Mesendoderm (in vitro differentiated cells): ENCODE data around the gene FBXO33.

Experiments
- DNase-seq: peaks from one replicate; pipeline ENCODE4 v3.0.0; 2013
- H2AK5ac ChIP-seq: 2 replicates; pipeline ENCODE4 v1.6.1; 2013; ENCODE audit warnings: low read length, inconsistent platforms
- H2BK120ac ChIP-seq: 2 replicates; pipeline ENCODE4 v1.6.1; 2013; ENCODE audit warnings: low read depth, mild to moderate bottlenecking, low read length, moderate library complexity, mixed read lengths
- H2BK15ac ChIP-seq: replicated peaks from 2 replicates; pipeline ENCODE4 v1.6.1; 2013; ENCODE audit warnings: low read depth, mild to moderate bottlenecking, moderate library complexity
- H2BK5ac ChIP-seq: 2 replicates; pipeline ENCODE4 v1.6.1; 2013; ENCODE audit warnings: low read length, inconsistent platforms
- H3K18ac ChIP-seq: 2 replicates; pipeline ENCODE4 v1.6.1; 2013; ENCODE audit warnings: mild to moderate bottlenecking, low read length, mixed read lengths
- H3K23ac ChIP-seq: one replicate; pipeline ENCODE4 v1.6.1; 2013; ENCODE audit warnings: low read length
- H3K27ac ChIP-seq: 2 replicates; pipeline ENCODE4 v1.5.1; 2013; ENCODE audit warnings: low read depth, mild to moderate bottlenecking, inconsistent platforms, low read length, moderate library complexity
- H3K27me3 ChIP-seq: 2 replicates; pipeline ENCODE4 v1.6.1; 2013; ENCODE audit warnings: low read length, control low read depth, mild to moderate bottlenecking, inconsistent platforms; ENCODE audit not compliant: insufficient read depth, poor library complexity
- H3K36me3 ChIP-seq: 2 replicates; pipeline ENCODE4 v1.6.1; 2013; ENCODE audit warnings: low read length, inconsistent platforms; ENCODE audit not compliant: control insufficient read depth, insufficient read depth
- H3K4ac ChIP-seq: one replicate; pipeline ENCODE4 v1.6.1; 2013; ENCODE audit warnings: low read depth, mild to moderate bottlenecking, low read length, moderate library complexity
- H3K4me1 ChIP-seq: 2 replicates; pipeline ENCODE4 v1.6.1; 2013; ENCODE audit warnings: low read depth, low read length, inconsistent platforms; ENCODE audit not compliant: control insufficient read depth
- H3K4me2 ChIP-seq: 2 replicates; pipeline ENCODE4 v1.6.1; 2013; ENCODE audit warnings: low read length
- H3K4me3 ChIP-seq: 2 replicates; pipeline ENCODE4 v1.5.1; 2013; ENCODE audit warnings: mild to moderate bottlenecking, low read length
- H3K56ac ChIP-seq: one replicate; pipeline ENCODE4 v1.6.1; 2013; ENCODE audit warnings: low read length
- H3K79me1 ChIP-seq: 2 replicates; pipeline ENCODE4 v1.6.1; 2013; ENCODE audit warnings: low read length, inconsistent platforms
- H3K79me2 ChIP-seq: 2 replicates; pipeline ENCODE4 v1.6.1; 2013; ENCODE audit warnings: mild to moderate bottlenecking, low read length; ENCODE audit not compliant: control insufficient read depth, insufficient read depth
- H3K9ac ChIP-seq: 2 replicates; pipeline ENCODE4 v1.6.1; 2013; ENCODE audit warnings: low read length, inconsistent platforms
- H4K5ac ChIP-seq: one replicate; pipeline ENCODE4 v1.6.1; 2013; ENCODE audit warnings: low read length
- H4K8ac ChIP-seq: one replicate; pipeline ENCODE4 v1.6.1; 2013; ENCODE audit warnings: low read depth, mild to moderate bottlenecking, control low read depth, low read length, moderate library complexity
- WGBS: extraction: QIAGEN DNeasy Blood & Tissue Kit; methylation state at CpG from one replicate; pipeline ENCODE4 v1.1.7; 2013; ENCODE audit warnings: low lambda C conversion rate, missing lambda C conversion rate; ENCODE audit not compliant: insufficient coverage; ENCODE audit errors: extremely low coverage; 5-methylcytosine and 5-hydroxymethylcytosine counted together

FBXO33 gene

GRCh38 chr14:39428118-39428517 lies 4.1 kb downstream of the FBXO33 start:
- Histone ChIP-seq H3K79me2 (peaks cover 12% of the 10 kb centered on the region), H3K56ac (no peak overlapping the region), H3K4me3 (no peak overlapping the region), H3K18ac (no peak overlapping the region), H3K27me3 (no peaks in the 10 kb centered on the region), H3K9ac (no peak overlapping the region), H2AK5ac (no peak overlapping the region), H4K8ac (no peak overlapping the region), H3K4ac (no peak overlapping the region), H2BK120ac (no peak overlapping the region), H4K5ac (no peak overlapping the region), H3K36me3 (no peaks in the 10 kb centered on the region), H3K79me1 (peaks cover 10% of the 10 kb centered on the region), H2BK15ac (no peak overlapping the region), H3K4me2 (no peak overlapping the region), H3K27ac (no peak overlapping the region), H2BK5ac (no peak overlapping the region), H3K4me1 (peaks cover 2% of the 10 kb centered on the region), H3K23ac (no peak overlapping the region)
- no peak for DNase-seq
- no CpG with 5 or more reads among the region's 8 CpGs for WGBS

- H3K36me3 ChIP-seq = no peaks in the 10 kb centered on the region
- no peak overlapping the region for H3K4ac ChIP-seq
- no peak overlapping the region for H3K27ac ChIP-seq
- H3K4me1 ChIP-seq = peaks cover 2% of the 10 kb centered on the region
- H3K27me3 ChIP-seq = no peaks in the 10 kb centered on the region
- DNase-seq = peak; percentile 50
- no peak overlapping the region for H4K5ac ChIP-seq
- H3K79me1 ChIP-seq = peaks cover 12% of the 10 kb centered on the region
- no peak overlapping the region for H2BK120ac ChIP-seq
- no peak overlapping the region for H2BK15ac ChIP-seq
- H3K18ac ChIP-seq = no peak overlapping the region
- no peak overlapping the region for H3K56ac ChIP-seq
- H4K8ac ChIP-seq = no peak overlapping the region
- no peak overlapping the region for H3K4me3 ChIP-seq
- H3K23ac ChIP-seq = no peak overlapping the region
- no peak overlapping the region for H2AK5ac ChIP-seq
- H2BK5ac ChIP-seq = no peak overlapping the region
- no peak overlapping the region for H3K4me2 ChIP-seq
- WGBS = no CpG with 5 or more reads among the region's 7 CpGs
- peaks cover 12% of the 10 kb centered on the region for H3K79me2 ChIP-seq
- H3K9ac ChIP-seq = no peak overlapping the region
Observed at GRCh38 chr14:39426605-39427004, 5.6 kb downstream of the FBXO33 start.

GRCh38 chr14:39425947-39426346 lies 6.3 kb downstream of the FBXO33 start:
- peaks cover 9% of the 10 kb centered on the region for H3K79me2 ChIP-seq
- no peak overlapping the region for H4K5ac ChIP-seq
- no peak overlapping the region for H4K8ac ChIP-seq
- no CpG with 5 or more reads among the region's 3 CpGs for WGBS
- no peak overlapping the region for H2AK5ac ChIP-seq
- H3K36me3 ChIP-seq = no peaks in the 10 kb centered on the region
- H3K4me2 ChIP-seq = no peak overlapping the region
- H3K23ac ChIP-seq = no peak overlapping the region
- H2BK5ac ChIP-seq = no peak overlapping the region
- H3K4ac ChIP-seq = no peak overlapping the region
- H3K4me1 ChIP-seq = peaks cover 2% of the 10 kb centered on the region
- peaks cover 8% of the 10 kb centered on the region for H3K79me1 ChIP-seq
- H3K9ac ChIP-seq = no peak overlapping the region
- H2BK15ac ChIP-seq = no peak overlapping the region
- no peak overlapping the region for H3K56ac ChIP-seq
- H3K18ac ChIP-seq = no peak overlapping the region
- no peaks in the 10 kb centered on the region for H3K27me3 ChIP-seq
- DNase-seq = no peak
- H3K4me3 ChIP-seq = no peak overlapping the region
- H3K27ac ChIP-seq = no peak overlapping the region
- H2BK120ac ChIP-seq = no peak overlapping the region

GRCh38 chr14:39423793-39424192 lies 8.4 kb downstream of the FBXO33 start:
- Histone ChIP-seq H2BK15ac (no peak overlapping the region), H3K23ac (no peak overlapping the region), H3K9ac (no peak overlapping the region), H3K79me1 (peaks cover 2% of the 10 kb centered on the region), H3K4me3 (no peak overlapping the region), H3K36me3 (no peaks in the 10 kb centered on the region), H3K27ac (no peak overlapping the region), H2BK120ac (no peak overlapping the region), H4K5ac (no peak overlapping the region), H2BK5ac (no peak overlapping the region), H3K79me2 (no peaks in the 10 kb centered on the region), H3K4me1 (no peaks in the 10 kb centered on the region), H4K8ac (no peak overlapping the region), H2AK5ac (no peak overlapping the region), H3K56ac (no peak overlapping the region), H3K4ac (no peak overlapping the region), H3K4me2 (no peak overlapping the region), H3K18ac (no peak overlapping the region), H3K27me3 (no peaks in the 10 kb centered on the region)
- no peak for DNase-seq
- WGBS = no CpG with 5 or more reads among the region's 3 CpGs

- Histone ChIP-seq H2BK5ac (no peak overlapping the region), H3K23ac (no peak overlapping the region), H3K27ac (no peak overlapping the region), H3K4me3 (no peak overlapping the region), H4K5ac (no peak overlapping the region), H2AK5ac (no peak overlapping the region), H3K9ac (no peak overlapping the region), H3K56ac (no peak overlapping the region), H3K79me2 (no peaks in the 10 kb centered on the region), H4K8ac (no peak overlapping the region), H2BK120ac (no peak overlapping the region), H3K36me3 (no peaks in the 10 kb centered on the region), H3K79me1 (peaks cover 2% of the 10 kb centered on the region), H2BK15ac (no peak overlapping the region), H3K4ac (no peak overlapping the region), H3K4me1 (no peaks in the 10 kb centered on the region), H3K18ac (no peak overlapping the region), H3K4me2 (no peak overlapping the region), H3K27me3 (no peaks in the 10 kb centered on the region)
- DNase-seq = no peak
Observed at GRCh38 chr14:39422243-39422642, 10.0 kb downstream of the FBXO33 start.

GRCh38 chr14:39419272-39419671 lies 13.0 kb downstream of the FBXO33 start:
- H2BK15ac ChIP-seq = no peak overlapping the region
- H4K5ac ChIP-seq = no peak overlapping the region
- no CpG with 5 or more reads among the region's 1 CpG for WGBS
- H3K9ac ChIP-seq = no peak overlapping the region
- no peak for DNase-seq
- peaks cover 2% of the 10 kb centered on the region for H3K79me1 ChIP-seq
- no peak overlapping the region for H4K8ac ChIP-seq
- H2BK120ac ChIP-seq = no peak overlapping the region
- H3K4me3 ChIP-seq = no peak overlapping the region
- no peaks in the 10 kb centered on the region for H3K4me1 ChIP-seq
- no peak overlapping the region for H3K4me2 ChIP-seq
- H3K36me3 ChIP-seq = no peaks in the 10 kb centered on the region
- no peak overlapping the region for H3K23ac ChIP-seq
- no peak overlapping the region for H3K18ac ChIP-seq
- H3K27ac ChIP-seq = no peak overlapping the region
- H2BK5ac ChIP-seq = no peak overlapping the region
- no peak overlapping the region for H3K56ac ChIP-seq
- no peaks in the 10 kb centered on the region for H3K27me3 ChIP-seq
- no peak overlapping the region for H3K4ac ChIP-seq
- no peak overlapping the region for H2AK5ac ChIP-seq
- no peaks in the 10 kb centered on the region for H3K79me2 ChIP-seq
